Measurements from ENCODE around the gene SCGB1D2.

SCGB1D2 gene

DNA sequence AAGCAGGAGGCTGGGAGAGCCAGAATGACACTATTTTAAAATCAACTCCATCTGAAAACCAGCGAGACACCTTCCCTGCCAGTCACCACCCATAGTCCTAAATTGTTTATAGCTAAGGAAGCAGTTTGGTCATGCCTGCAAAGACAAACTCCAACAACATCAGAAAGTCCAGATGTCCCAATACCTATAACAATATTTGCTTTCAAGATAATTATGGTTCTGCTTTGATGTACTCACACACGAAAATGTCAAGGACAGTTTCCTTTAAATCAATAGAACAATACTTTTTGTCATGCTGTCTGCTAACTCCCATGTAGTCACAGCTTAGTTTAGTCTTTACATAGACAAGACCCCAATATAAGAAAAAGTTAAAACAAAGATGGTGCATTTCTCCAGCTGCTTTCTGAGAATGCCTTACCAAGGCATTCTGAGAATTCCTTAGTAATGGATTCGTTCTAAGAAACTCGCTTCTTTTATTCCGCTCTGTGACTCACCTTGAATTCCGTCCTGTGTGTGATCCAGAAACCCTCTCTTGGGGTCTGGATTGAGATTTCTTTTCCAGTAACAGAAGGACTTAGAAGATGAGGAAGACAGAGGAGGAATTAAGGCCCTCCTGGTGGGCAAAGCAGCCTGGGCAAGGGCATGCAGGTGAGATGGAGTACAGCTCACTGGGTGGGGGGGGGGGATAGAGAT, 18.4 kb downstream of the SCGB1D2 start:
- no peak for DNase-seq (ENCODE audit: low spot score)

DNA sequence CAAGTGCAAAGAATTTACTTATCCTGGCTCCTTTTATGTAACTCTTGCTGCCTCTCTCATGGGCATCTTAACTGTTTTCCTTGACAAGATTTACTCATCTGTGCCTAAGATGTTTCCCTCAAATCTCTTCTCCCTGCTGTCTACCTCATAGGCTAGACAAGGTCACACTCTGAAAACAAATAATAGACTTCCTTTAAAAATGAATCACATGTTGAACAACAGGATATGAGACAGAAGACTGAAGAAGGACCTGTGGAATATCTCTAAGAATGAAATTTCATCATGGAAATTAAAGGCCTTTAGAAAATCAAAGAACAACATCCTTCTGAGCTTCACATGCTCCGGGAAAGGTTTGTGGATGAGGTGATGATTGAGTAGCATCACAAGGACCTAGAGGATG, 22.0 kb downstream of the SCGB1D2 start:
- no peak for DNase-seq (ENCODE audit: low spot score)

DNA sequence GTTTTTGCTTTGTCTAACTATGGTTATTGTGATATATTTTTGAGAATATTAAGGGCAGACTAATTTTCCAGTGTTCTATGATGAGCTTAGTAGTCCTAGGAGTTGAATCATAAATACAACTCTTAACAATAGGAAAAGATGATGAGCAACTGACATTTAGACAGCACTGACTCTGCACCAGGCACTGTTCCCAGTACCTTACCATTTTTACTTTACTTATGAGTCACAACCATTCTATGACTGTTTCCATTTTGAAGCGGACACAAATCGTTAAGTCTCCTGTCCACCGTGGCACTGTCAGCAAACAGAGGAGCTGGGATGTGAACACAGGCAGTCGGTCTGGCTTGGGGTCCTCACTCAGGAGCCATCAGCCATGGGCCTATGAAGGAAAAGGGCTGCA, 24.5 kb downstream of the SCGB1D2 start:
- no peak for DNase-seq (ENCODE audit: low spot score)

DNA sequence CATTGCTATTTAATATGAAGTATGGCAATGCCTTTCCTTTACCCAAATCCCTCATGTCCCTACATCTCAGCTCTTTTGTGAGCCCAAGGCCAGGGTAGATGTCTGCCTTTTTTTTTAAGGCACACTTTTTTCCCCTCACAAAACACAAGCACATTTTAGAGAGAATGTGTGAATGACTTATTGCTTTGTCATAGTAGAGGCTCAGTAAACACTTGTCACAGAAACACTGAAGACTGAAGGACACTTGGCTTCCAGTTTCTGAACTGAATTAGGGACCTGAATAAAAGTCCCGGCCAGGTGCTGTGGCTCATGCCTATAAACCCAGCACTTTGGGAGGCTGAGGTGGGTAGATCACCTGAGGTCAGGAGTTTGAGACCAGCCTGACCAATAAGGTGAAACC, 25.0 kb downstream of the SCGB1D2 start:
- no peak for DNase-seq (ENCODE audit: low spot score)

DNA sequence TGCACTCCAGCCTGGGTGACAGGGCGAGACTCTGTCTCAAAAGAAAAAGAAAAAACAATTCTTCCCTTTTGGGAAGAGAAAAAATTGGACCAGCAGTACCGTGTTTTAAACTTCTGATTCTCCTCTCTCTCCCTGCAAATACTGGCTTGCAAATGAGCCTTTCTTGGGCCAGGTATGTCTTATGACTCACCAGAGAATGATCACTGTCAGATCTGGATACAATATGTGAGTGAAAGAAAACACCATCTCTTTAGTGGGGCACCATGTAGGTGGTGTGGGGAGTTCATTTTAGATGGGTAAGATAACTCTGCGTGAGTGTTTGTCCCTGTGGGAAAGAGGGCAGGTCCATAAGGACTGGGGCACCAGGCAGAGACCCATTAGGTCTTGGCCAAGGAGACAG, 25.5 kb downstream of the SCGB1D2 start:
- DNase-seq (ENCODE audit: low spot score): no peak

DNA sequence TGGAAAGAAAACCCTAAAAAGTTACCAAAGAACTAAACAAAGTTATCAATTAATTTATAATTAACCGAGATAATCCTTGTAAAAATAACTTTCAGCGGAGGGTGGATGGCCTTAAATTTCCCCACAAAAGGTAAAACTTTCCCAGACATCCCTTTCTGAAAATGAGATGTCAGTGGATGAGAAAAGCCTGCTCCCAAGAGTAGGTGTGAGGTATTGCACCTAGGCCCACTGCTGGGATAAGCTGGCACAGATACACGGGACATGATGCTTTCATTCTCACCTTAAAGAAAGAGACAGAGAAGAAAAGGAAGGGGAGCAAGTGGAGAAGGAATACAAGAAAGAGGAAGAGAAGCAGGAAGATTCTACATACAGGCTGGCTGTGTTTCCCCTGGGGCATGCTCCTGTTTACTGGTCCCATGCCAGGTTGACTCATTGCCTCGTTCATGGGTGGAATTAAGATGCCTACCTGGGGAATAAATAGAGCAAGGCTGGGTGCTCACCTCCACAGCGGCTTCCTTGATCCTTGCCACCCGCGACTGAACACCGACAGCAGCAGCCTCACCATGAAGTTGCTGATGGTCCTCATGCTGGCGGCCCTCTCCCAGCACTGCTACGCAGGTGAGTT, 27.7 kb downstream of the SCGB1D2 start, which contains the start of gene SCGB2A2:
TSS of gene SCGB2A2 (plus strand) at position 505 of the 625 bp plus-strand sequence. CDS start at position 564, 59 bp downstream.
- no peak for DNase-seq (ENCODE audit: low spot score)

DNA sequence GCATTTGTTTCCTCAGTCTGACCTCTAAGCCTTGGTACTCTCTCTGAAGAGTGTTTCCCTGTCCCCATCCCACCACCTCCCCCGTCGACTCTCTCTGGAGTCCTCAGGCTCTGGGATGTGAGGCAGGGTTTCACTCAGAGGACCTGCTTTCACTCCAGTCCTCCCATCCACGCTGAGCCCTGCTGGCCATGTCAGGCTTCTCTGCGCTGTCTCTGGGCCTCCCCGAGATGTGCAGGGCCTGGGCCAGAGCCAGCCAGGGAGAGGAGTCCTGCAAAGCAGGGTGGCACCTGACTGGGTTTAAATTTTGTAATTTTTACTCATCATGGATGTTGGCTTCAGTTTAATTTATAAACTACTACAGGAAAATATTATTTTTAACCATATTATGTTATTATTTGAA, 31.2 kb downstream of the SCGB1D2 start:
- DNase-seq (ENCODE audit: low spot score): no peak

DNA sequence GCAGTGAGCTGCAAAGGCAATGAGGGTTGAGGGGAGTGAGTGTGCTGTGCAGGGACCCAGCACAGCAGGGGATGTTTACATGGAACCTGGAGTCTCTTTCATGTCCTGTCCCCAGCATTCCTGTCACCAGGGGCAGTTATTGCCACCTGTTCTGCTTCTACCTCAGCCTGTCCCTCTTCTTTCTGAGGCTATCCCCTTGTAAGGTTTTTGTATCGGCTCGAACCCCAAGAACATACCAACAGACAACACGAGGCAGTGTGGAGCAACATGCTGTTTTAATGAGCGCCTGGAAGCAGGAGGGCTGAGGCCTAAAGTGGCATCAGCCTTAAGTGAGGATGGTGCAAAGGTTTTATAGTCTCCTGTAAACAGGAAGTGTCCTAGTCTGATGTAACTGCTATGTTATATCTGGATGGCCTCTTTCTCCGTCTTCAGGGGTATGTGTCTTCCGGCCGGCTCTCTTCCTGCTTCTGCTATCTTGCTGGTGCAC, 31.8 kb downstream of the SCGB1D2 start:
- DNase-seq (ENCODE audit: low spot score): no peak

DNA sequence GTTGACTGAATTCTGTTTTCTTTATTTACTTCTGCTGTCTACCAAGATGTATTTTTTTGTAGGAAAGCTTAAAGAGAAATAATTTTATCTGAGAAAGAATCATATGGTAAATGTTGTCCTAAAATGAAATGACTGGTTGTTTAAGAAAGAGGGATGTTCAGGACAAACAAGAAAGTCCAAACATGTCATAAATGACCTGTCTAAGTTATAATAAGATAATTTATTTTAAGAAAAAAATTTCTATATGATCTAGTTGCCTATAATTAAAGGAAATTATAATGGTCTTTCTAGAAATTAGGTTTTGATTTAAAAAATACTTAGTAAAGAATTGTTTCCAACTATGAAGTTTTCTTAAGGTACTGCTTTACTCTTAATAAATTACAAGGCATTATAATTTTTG, 38.4 kb downstream of the SCGB1D2 start:
- no peak for DNase-seq (ENCODE audit: low spot score)

All from hematopoietic multipotent progenitor cell treated with erythropoietin and hydrocortisone succinate and interleukin-3 and kit ligand, for 17 days (in vitro differentiated cells).